NCI-H510A treated with DMSO at 0.1 percent for 48 hours (cell line): ENCODE results near the gene CARMIL1.
A peak's percentile ranks its signal among the peaks of the same experiment; 100 is the strongest.
"Not testable (repeated sequence)": the region's sequence is repeated elsewhere in the genome, so short reads cannot be mapped to it uniquely, and the experiment has no call there.

Experiments
- DNase-seq: peaks from one replicate; lab custom pipeline; 2025; lab: John Stamatoyannopoulos, UW

The CARMIL1 gene

DNA sequence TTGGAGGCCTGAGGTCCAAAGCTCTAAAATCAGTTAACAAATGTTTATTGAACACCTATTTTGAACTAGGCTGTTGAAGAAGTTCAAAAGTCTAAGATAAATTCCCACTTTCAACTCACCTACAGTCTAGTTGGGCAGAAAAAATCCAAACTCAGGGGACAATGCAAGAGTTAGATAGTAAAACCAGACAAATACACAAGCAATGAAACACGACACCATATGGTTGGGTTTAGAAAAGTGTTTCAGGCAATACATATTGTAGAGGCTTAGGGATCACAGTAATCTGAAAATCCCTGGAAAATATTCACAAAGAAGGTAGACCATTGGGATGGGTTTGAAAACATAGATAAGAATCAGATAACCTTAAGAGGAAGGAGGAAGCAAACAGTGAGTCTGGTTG lies 1.3 kb upstream of the CARMIL1 start:
- no peak for DNase-seq

DNA sequence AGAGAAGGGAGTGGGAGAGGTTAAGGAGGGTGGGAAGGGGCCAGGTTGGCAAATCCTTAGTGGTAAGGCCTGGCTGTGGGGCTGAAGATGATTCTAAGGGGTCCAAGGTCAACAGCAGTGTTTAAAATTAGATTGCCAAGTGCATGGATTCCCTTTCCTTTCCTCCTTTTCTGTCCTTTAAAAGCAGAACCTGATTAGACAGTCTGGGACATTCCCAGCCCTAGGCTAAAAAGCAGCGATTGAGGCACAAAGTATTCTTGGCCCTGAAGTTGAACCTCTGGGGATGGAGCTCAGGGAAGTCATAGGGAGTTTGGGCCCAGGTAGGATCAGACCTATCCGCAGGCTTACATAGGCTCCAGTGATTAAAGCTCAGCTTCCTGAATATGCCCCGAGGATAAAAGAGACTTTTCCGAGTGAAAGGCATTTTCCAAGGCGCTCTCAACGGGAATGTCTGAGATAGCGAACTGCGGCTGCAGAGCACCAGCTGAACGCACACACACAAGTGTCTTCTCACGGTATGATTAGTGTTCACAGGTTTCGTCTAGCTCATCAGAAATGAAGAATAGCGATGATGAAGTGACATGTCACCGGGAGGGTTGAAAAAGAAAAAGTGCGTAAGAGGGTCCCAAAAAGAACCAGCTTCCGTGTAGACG lies 787 bp upstream of the CARMIL1 start:
- no peak for DNase-seq

DNA sequence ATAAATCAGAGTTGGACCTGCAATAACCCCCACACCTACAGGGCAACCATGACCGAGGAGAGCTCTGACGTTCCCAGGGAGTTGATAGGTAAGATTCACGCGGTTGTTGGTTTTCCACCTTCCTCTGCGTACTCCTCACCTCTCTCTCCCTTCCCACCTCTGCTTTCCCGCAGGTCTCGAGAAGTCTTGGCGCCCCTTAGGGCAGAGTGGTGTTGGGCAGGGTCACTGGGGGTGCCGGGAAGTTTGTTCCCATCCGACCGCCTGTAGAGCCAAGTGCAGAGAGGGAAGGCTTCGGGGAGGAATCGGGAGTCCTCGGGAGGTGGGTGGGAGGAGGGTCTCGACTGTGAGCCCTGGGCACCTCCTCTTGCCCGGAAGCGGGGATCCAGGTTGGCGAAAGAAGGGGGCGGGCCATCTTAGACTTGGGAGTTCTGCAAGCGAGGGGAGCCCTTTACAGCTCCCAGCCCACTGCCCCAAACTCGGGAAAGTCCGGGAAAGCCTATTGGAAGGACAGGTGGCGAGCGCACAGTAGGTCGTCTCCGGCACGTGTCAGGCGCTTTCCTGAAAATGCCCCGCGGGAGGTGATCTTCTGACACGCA lies 672 bp downstream of the CARMIL1 start:
- peak; percentile 59 for DNase-seq

DNA sequence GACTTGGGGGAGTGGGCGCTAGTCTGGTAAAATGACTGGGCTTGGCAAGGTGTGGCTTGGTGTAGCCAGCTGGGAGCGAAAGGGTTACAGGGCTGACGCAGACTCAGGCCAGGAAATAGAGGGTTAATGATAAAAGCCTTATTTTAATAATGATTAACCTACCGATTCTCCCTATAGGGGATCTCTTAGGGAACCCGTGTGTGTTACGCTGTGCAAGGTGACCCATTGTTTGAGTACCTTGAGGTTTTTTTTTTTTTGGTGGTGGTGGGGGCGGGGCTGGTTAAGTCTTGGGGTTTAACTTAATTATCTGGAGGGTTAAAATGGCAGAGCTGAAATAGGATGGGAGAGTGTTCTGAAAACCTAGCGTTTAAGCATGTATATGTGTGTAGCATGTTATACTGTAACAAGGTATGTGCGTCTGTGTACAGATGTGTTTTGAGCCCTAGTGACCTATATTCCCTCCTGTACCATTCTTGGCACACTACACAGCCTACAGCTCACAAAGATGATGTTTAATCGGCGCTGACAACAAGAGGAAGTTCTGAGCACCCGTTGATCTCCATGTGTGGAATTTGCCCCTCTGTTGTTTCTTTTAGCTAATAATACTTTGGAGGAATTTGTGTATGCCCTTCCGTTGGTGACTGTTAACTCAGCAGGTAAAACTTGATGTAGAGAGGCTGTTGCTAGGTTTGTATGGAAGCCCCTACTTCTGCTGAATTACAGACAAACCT lies 1.3 kb downstream of the CARMIL1 start:
- DNase-seq = no peak

DNA sequence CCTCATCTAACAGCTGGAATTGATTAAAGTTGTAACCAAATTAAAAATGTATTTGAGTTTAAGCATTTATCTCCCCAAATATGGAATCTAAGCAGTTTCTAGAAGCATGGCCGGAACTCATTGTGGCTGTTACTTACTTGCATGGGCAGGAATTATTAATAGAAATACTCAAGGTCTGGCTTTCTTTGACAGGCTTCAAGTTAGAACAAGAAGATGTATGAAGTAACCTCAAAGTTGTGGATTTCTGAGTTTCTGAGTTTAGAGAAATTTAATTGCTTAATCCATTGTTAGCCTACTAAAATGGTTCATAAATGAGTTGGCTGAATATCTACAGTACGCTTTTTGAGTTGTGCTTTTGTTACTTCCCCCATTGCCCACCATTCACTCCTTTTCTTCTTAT lies 7.7 kb downstream of the CARMIL1 start:
- DNase-seq = no peak

DNA sequence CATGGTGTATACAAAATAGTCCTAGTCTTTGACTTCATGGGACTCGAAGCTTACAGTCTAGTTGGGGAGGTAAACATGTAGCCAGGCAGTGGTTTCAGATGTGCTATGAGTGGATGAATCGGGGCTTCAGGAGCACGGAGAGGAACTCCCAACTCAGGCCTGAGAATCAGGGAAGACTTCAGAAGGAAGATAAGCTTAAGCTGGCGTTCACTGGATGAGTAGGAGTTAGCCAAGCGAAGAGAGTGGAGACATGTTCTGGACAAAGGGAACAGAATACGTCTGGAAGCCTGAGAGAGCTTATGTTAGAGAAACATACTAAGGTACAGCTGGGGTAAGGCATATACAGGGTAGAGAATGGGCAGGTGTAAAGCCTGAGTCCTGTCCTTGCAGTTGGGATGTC lies 8.8 kb downstream of the CARMIL1 start:
- peak; percentile 28 for DNase-seq

DNA sequence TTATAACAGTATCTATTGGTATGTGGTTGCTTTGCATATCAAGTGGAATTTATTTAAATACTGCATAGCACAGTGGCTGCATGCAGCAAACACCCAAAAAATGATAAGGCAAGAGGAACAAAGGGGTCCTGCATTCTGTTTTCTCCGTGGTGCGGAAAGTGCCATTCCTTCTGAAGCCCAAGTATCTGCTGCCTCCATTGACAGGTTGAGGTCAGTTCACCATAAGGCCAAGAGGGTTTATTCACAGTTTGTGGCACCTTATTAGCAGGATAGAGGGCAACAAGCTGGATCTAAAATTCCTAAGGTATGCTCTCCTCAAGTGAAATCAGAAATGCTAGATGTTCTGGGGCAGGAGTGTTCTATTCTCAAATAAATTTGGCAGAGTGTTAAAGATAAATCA lies 9.3 kb downstream of the CARMIL1 start:
- DNase-seq = no peak

DNA sequence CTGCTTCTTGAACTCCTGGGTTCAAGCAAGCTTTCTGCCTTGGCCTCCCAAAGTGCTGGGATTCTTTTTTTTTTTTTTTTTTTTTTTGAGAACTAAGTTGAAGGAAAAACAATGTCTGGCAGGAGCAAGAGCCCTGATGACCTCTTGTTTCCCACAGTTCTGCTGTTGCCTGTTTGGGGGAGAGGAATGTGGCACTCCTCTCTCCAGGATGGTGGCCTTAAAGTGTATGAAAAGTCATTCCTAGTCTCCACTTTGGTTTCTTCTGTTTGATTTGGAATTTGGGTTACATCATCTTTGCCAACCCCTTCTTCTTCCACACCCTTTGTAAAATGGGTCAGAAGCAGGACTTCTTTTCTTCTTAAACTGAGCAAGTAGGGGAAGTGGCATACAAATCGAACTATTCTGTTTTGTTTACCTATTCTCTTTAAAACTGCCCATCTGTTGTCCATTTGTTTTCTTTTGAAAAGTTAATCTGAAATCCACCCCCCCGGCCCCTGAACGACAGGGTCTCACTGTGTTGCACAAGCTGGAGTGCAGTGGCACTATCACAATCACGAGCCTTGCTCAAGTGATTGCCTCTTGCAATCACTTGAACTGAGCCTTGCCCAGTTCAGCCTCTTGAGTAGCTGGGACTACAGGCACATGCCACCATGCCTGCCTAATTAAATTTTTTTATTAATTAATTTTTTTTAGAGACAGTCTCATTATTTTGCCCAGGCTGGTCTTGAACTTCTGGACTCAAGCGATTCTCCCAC lies 11.3 kb downstream of the CARMIL1 start:
- no peak for DNase-seq

DNA sequence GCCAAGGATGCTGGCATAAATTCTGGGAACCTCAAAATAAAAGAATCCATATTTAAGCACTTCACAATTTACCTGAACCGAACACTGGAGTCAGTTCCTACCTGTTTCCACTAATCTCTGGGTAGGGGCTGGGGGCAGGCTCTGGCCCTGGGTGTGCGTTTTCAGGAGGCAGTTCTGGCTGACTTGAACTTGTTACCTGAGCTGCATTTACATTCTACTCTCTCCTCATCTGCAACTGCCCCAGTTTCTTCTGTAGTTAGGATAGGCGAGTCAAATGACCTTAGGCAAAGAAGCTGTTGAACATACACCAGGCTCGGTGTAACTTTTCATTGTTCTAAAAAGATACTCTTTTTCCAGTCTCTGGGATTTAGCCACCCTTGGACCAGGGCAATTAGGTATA lies 13.2 kb downstream of the CARMIL1 start:
- DNase-seq = no peak

DNA sequence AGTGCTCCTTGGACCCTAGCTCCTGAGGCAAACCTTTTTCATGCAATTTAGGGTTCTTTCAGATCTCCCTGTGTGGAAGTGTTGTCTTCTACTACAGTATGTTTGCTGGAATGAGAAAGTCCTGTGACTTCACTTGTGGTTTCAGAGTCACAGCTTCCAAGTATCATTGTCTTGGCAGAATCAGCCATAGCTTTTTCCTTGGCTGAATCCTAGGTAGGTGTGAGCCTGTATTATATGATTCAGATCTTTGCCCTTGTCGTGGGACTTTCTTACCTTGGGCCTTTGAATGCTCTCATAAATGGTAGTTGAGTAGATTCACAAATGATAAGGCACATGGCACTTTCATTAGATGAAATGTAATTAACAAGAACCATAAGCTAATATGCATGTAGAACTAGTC lies 16.5 kb downstream of the CARMIL1 start:
- DNase-seq = no peak

DNA sequence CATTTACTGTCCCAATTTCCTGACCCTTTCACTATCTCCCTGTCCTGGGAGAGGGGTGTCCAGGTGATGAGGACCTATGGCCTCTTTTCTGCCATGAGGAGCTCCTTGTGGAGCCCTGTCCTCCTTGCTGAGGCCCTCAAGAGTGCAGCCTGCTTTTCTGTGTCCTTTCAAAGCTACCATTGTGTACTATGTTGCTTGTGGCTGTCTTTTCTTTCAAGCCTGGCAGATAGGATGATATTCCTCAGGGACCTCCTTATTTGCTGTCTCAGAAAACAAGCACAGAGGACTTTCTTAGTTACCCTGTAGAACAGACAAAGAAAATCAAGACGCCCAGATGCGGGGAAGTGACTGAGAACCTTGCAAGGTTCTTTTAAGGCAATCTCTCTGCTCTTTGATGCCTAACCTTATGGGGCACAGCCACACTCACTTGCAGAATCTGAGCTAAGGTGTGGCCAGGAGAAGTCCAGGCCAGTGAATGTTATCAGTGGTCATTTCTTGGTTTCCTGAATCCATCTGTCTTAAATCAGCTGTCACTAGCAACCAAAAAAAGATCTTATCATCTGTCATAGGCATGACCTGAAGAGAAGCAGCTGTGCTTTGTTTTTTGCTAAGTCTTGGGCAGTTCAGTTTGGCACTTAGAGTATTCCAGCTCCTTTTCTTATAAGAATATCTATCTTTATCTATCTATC lies 17.2 kb downstream of the CARMIL1 start:
- DNase-seq = no peak

DNA sequence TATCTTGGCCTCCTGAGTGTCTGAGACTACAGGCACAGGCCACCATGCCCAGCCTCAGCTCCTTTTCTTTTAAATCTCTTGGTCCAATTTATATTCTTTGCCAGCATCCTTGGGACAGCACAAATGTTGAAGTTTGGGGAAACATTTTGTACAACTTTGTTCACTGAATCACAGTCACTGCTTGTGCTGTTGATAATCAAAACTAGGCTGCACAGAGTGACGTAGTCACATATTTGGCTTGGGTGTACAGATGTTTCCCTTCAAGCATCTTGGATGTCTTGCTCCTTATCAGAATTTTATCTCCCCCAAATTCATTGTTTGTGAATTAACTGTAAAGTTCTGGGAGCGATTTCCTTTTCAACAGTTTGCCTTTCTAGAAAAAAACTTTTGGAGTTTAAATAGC lies 17.9 kb downstream of the CARMIL1 start:
- no peak for DNase-seq

DNA sequence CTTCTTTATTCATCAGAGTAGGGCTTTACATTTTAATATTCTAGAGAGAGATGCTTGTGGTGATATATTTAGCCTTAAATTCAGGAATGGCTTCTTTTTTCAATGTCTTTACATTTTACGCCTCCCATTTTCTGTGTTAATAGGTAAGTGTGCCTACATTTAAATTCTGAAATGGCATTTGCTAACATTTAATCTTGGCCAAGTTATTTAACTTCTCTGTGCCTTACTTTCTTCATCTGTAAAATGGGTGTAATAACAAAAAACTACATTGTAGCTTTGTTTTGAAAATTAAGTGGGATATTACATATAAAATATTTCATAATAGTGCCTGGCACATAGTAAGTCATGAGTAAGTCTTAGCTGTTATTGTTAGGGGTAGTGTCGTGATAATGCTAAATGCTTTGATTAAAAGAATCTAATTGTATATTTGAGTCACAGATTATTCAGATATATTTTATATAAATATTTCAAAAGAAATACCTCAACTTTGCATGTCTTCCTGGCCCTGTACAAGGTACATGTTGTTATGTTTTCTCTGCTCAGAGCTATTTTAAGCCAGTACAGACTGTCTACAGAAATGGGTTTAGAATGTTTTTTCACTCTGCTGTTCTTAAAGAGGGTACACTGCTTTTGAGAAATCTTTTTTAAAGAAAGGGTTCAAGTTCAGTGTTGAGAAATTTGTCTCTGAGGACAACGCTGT lies 18.8 kb downstream of the CARMIL1 start:
- DNase-seq = no peak

DNA sequence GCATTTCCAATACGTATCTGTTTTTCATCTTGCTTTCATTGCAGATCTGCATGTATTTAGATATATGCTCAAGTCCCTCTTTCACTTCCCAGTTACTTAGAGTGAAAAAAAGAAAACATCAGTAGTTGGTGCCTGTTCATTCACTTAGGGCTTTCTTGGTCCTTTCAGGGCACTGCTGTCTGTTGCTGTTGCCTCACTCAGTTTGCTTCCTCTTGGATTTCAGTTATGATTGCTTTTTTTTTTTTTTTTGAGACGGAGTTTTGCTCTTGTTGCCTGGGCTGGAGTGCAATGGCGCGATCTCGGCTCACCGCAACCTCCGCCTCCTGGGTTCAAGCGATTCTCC lies 19.3 kb downstream of the CARMIL1 start:
- DNase-seq = not testable (repeated sequence)

DNA sequence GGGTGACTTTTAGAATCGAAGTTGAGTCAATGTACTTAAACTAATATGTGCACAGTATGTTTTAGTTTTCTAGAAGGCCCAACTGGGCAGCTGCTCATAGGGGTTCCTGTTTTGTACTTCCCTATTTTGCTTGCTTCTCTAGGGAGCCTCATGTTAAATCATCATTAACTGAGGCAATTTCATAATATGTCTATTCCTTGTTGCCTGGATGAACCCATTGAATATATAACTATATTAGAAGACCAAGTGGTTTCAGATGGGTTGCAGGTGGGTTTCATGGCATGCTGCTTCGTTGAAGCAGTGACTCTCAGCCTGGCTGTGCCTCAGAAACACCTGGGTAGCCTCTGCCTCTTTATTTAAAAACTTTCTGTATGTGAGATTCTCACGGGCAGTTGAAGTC lies 22.2 kb downstream of the CARMIL1 start:
- no peak for DNase-seq

DNA sequence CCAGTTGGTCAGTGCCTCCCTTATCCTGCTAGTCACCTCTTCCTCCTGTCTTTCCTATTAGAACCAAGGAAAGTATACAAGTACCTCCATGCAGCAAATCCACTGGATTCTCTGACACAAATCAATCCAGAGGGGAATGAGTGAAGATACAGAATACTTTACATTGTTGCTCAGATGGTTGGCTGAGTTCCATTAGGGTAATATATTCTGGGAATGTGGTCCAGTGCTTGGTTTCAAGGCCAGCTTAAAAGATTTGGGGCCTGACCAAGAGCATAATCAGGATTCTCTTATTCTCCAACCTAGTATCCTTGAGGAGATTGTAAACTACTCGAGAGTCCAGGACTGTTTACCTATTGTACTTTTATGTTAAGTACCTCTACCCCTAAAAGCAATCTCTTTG lies 23.0 kb downstream of the CARMIL1 start:
- DNase-seq = peak; percentile 77

DNA sequence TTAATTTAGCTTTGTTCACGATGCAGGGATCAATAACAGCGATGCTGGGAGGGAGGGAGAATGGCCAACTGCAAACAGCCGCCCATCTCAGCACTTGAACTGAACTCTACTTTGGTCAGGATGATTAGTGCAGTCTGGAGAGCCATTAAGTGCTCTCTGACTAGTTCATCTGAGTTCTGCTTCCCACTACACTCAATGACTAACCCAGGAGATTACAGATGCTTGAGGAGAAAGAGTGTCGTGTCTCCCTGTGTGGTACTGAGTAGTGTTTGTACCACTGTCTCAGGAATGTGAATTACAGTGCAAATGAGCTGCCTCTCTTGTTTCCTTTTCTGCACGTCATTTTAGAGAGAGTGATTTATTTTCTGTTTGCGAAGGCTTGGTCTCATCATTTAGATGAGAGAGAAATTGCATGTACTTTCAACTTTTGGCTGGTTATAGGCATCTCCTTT lies 23.5 kb downstream of the CARMIL1 start:
- peak; percentile 94 for DNase-seq

DNA sequence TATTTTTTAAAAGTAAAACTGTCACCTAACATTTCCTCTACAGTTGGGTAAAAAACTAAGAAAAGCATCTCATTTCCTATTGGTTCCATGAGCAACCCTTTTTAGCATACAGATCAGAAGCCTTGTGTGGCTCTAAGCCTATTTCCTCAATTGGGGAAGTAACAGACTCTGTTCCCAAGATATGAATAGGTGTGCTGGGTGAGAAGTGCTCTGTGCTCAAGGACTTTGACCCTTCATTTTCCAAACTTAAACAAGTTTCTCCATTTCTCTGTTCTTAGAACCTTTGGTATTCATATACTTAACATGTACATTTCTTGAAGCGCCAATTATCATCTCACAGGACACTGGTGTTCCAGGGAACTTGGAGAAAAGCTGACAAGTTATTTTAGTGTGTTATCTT lies 24.1 kb downstream of the CARMIL1 start:
- no peak for DNase-seq

DNA sequence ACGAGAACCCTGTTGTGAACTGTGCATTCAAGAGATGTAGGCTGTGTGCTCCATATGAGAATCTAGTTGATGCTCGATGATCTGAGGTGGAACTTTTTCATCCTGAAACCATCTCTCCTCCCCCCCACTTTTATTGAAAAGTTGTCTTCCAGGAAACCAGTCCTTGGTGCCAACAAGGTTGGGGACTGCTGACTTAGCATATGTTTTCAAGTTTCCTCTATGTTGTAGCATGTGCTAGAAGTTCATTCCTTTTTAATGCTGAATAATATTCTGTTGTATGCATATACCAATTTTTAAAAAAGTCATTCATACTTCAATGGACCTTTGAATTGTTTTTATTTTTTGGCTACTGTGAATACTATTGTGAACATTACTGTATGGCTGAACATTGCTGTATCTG lies 27.2 kb downstream of the CARMIL1 start:
- no peak for DNase-seq

DNA sequence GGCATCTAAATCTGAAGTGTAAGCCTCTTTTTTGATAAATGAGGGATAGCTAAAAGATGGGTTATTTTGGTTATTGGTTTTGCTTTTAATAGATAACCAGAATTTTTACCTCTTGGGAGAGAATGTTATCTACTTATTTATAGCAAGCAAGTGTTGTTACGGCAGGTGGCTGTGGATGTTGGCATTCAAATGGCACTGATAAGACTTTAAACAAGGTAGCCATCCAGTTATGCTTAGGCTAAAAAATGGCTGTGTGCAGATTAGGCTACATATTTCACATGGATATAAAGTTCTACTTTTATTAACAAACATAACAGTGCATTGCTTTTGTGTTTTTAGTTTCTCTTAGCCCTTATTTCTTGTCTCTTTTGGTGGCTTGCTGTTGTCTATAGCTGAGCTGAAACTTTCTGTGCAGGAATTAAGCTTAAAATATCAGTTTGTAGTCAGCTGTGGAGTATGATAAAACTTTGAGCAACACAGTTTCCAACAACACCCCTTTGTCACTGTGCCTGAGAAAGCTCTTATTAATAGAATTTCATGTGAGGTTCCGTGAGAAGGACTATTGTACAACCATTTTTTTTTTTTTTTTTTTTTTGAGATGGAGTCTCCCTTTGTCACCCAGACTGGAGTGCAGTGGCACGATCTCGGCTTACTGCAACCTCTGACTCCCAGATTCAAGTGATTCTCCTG lies 28.8 kb downstream of the CARMIL1 start:
- DNase-seq = no peak

DNA sequence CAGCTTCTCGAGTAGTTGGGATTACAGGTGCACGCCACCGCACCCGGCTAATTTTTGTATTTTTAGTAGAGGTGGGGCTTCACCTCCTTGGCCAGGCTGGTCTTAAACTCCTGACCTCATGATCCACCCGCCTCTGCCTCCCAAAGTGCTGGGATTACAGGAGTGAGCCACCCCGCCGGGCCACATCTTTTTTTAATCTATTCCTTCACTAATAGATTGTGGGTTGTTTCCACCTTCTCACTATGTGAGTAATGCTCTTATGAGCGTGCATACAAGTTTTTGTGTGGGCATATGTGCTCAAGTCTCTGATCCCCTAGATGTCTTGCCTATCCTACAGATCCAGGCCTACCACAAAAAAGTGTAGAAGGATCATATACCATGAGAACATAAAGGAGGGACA lies 30.7 kb downstream of the CARMIL1 start:
- no peak for DNase-seq
